Cardiac fibroblast (primary cell): ENCODE measurements around the gene SCG5.

ENCODE experiments used
- DNase-seq, 2 donors: peaks; one replicate each; pipeline versions ENCODE4 v3.0.0 to v3.0.0-alpha.2; 2010; ENCODE audit warnings: low read depth in 2 of 2
- H3K4me3 ChIP-seq, 2 donors: replicated peaks in 1 of 2; 1 replicate in 1 of 2; 2 replicates in 1 of 2; pipeline ENCODE4 v1.5.1; 2011; ENCODE audit warnings: low read depth in 2 of 2, low read length in 2 of 2, mild to moderate bottlenecking in 2 of 2, moderate library complexity in 1 of 2
- TF ChIP-seq, protein P1 (sequence below): IDR thresholded peaks from one replicate; pipeline ENCODE4 v1.5.1; 2011; ENCODE audit warnings: low read depth, mild to moderate bottlenecking, low read length, inconsistent platforms

The SCG5 gene

DNA sequence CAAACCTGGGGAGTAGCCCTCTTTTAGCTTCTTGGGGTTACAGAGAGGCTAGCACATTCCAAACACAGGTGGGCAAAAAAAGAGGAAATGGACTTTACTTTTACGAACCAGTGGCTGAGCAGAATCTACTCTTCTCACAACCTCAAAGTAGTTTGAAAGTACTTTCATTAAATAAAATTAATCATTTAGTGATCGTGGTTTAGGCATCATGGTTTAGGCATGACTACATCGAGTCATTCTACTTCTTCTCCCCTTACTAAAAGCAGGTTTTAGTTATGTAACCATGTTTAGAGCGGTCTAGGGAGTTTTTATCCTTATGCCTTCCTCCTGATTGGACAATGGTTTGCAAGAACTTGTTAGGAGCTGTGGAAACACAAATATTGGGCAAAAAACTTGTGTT, 73.8 kb downstream of the SCG5 start:
- no peak overlapping the region for H3K4me3 ChIP-seq
- TF ChIP-seq, protein P1, sequence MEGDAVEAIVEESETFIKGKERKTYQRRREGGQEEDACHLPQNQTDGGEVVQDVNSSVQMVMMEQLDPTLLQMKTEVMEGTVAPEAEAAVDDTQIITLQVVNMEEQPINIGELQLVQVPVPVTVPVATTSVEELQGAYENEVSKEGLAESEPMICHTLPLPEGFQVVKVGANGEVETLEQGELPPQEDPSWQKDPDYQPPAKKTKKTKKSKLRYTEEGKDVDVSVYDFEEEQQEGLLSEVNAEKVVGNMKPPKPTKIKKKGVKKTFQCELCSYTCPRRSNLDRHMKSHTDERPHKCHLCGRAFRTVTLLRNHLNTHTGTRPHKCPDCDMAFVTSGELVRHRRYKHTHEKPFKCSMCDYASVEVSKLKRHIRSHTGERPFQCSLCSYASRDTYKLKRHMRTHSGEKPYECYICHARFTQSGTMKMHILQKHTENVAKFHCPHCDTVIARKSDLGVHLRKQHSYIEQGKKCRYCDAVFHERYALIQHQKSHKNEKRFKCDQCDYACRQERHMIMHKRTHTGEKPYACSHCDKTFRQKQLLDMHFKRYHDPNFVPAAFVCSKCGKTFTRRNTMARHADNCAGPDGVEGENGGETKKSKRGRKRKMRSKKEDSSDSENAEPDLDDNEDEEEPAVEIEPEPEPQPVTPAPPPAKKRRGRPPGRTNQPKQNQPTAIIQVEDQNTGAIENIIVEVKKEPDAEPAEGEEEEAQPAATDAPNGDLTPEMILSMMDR = no peak
- DNase-seq = peak in 1 of 2 donors; percentile 50

DNA sequence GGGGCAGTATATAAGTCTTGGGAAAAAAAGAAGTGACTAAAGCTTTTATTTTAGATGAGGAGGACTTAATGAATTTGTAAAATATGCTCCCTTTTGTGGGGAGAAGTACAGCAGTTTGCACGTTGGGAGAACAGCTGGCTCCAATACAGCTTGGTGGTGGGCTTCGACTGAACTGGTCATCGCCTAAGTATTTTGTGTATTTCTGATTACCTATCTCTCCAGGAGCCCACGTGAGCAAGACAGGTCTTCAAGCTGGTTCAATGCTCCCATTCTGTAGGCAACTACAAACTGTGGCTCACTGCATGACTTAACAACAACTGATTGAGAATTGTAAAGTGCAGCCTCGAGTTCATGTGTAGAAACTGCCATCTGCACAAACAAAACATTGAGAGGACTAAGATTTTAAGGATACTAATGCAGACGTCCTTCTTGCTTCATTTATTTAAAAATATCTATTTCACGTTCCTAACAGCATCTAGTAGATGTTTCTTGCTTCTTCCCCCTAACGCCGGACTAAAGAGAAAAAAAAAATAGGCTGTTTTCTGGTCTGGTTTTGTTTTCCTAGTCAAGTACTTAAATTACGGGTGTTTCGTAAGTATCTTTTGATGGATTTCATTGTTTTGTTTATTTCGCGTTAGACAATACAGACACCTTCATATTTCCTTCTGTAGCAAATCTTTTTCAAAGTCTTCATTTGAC, 74.9 kb downstream of the SCG5 start:
- H3K4me3 ChIP-seq = peak overlapping the region in 1 of 2 donors; percentile 75
- TF ChIP-seq, protein P1 = no peak
- peak in 1 of 2 donors; percentile 43 for DNase-seq

DNA sequence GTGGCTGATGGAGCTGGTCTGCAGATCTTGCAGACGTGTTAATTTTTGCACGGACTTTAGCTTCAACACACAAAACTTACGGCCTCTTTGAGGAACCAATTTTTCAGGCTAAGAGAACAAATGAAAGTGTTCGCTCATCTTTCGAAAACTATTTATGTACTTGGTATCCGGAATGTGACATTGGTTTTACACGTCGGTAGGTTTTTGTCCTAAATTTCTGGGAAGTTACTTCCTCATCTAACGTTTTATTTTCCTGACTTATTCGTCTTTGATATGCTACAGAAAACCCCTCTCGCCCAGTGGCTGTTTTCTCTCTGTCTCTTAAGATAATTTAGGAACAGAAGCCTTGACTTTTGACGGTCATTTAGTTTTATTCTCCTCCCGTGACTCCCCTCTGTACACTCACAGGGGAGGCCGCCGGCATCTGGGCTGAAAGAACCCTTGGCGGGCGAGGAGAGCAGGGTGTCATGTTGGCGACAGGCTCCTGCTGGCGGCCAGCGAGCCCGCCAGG, 75.5 kb downstream of the SCG5 start:
- TF ChIP-seq, protein P1 = no peak
- peak overlapping the region; percentile 53 to 75 for H3K4me3 ChIP-seq
- peak in 1 of 2 donors; percentile 43 for DNase-seq

DNA sequence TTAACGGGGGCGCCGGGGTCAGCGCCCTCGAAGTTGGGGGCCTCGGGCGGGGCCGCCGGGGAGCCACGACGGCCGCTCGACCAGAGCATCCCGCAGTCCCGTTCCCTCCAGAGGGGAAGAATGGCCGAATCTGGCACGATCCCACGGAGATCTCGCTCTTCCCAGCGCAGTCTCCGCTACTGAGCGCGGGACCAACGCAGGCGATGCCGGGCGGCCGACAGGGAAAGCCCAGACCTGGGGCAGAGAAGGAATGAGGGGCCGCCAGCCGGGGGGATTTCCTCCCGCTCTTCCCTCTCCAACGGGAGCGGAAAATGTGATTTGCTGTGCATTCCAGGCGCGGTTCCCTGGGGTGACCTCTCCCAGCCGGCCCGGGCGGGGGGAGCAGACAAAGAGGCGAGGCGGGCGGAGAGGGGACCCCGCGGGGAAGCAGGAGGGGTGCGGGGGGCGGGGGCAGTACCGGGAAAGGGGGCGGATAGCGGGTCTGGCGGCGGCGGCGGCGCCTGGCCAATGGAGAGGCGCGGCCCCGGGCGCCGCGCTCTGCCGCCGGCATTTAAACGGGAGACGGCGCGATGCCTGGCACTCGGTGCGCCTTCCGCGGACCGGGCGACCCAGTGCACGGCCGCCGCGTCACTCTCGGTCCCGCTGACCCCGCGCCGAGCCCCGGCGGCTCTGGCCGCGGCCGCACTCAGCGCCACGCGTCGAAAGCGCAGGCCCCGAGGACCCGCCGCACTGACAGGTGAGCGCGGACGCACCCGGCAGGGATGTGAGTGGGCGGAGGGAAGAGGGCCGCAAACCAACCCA, 76.1 kb downstream of the SCG5 start, which contains the start of gene GREM1:
TSS of gene GREM1 (plus strand) at position 579 of the 801 bp plus-strand sequence. CDS start 12,687 bp downstream, outside the sequence.
- H3K4me3 ChIP-seq = peak within 1 kb of the TSS; percentile 53 to 75
- DNase-seq = peak; percentile 58 to 69
- TF ChIP-seq, protein P1 = no peak

DNA sequence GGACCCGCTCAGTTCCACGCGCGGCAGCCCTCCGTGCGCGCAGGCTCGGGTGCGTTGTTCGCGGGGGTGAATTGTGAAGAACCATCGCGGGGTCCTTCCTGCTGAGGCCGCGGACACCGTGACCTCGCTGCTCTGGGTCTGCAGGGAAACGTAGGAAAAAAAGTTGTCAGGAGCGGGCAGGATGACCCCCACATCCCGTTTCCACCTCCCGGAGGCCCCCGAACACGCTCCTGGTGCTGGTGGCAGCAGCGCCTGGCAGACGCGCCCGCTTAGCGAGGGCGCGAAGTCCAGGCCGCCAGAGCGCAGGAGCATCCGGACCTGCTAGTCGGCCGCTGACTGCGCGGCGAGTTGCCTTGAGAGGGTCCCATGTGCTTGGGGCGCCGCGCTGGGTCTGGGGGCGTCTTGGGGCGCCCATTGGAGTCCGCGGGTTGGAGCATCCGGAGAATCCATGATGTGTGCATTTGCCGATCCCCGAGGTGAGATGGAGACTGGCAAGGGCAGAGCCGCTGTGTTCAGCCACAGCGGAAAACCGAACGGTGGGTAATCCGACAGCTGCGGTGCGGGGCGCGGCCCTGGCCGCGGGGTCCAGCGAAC, 76.8 kb downstream of the SCG5 start:
- DNase-seq = peak in 1 of 2 donors; percentile 55
- TF ChIP-seq, protein P1 = no peak
- H3K4me3 ChIP-seq = peak overlapping the region; percentile 53 to 75

DNA sequence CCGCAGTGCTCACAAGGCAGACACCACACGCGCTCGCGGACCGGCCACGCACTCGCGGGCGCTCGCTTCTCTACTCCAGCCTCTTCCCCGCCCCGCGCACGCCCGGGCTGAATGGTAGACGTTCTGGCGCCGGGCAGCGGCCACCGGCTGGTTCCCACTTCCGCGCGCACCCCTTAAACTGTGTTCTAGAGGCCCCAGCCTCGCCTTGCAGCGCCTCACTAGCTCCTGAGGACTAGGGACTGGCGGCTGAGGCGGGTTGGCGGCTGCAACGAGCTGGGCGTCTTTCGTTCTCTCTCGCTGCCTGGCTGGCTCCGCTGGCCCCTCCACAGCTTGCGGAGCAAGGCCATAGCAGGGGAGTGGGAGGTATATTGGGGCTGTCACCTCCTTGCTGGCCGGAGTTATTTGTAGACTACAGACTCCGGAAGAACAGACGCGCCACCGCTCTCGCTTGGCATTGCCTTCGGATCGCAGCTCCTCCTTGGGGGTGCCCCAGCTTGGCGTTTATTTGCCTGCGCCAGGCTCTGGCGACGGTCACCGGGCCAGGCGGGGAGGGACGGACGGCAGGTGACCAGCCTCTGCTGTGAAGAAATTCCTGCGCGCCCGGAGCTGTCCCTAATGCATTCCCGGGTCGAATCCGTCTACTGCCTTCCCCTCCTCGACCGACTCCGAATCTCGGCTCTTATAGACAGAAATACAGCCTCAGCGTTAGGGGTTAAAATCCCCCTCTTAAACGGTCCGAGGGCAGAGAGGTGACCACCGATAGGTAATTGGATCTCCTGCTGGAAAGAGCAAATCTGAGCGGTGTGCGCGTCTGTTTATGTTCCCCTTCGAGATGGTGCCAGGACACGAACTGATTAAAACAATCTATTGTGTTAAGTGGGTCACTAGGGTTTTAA, 77.6 kb downstream of the SCG5 start:
- TF ChIP-seq, protein P1 = no peak
- peak overlapping the region; percentile 53 to 75 for H3K4me3 ChIP-seq
- peak in 1 of 2 donors; percentile 43 for DNase-seq
